Non-pigmented ciliary epithelial cell (primary cell): Measurements from ENCODE around the gene MAS1.
"Not testable (repeated sequence)": the region's sequence is repeated elsewhere in the genome, so short reads cannot be mapped to it uniquely, and the experiment has no call there.

Source experiments
- DNase-seq: peaks from one replicate; pipeline ENCODE4 v3.0.0-alpha.2; 2010; ENCODE audit warnings: low read depth

The MAS1 gene

DNA sequence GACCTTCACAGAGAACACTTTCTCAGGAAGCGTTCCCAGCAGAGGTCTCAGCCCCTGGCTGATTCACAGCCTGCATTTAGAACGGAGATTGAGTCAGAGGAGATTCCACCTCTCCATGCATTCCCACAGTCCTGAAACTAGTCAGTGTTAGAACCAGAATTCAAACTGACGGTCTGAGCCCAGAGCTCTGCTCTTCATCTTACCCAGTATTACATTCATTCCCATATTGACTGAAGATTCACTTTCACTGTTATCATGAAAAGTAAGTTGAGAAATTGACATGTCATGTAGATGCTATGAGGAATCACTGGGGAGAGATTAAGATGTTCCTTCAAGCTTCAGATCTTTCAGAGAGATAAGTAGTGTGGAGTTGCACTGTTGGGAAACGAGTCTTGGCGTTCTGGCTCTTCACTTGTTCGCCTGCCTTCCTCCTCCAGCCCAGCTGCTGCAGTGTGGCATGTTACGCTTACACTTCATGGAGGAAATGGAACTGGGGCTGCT lies 28.3 kb downstream of the MAS1 start:
- DNase-seq, result peak; percentile 27

DNA sequence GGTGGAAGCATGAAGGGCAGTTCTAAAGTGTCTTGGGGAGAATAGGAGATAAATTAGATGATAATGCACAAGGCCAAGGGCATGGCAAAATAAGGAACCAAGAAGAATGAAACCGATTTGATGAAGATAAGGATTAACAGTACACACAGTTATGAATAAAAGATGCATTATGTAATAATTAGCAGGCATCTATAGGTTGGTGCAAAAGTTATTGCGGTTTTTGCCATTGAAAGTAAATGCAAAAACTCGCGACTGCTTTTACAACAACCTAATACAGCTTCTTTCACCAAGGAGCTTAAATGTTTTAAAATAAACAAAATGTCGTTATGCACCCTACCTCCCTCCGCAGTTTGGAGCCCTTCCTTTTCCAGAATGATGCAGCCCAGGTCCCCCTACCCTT lies 29.0 kb downstream of the MAS1 start:
- DNase-seq, result no peak

GRCh38 chr6:159924150-159924549 lies 33.4 kb downstream of the MAS1 start:
- DNase-seq, result not testable (repeated sequence)

DNA sequence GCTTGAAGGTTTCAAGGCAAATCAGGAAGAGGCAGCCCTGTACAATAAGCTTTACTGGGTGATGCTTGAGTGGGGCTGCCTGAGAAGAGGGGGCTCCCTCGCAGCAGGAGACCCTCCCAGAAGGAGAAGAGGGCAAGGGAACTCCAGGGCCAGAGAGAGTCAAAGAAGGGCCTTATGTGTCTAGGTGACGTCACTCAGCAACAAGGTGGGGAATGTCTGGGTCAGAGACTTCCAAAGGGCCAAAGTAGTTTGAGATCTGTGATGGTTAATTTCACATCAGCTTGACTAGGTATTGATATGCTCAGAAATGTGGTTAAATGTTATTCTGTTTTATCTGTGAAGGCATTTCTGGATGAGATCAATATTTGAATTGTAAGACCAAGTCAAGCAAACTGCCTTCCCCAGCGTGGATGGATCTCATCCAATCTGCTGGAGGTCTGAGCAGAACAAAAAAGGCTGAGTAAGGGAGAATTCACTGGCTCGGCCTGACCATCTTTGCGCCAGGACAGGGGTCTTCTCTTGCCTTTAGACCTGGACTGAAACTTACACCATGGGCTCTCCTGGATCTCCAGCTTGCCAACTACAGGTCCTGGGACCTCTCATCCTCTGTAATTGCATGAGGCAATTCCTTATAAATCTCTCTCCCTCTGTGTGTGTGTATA lies 35.9 kb downstream of the MAS1 start:
- no peak for DNase-seq

DNA sequence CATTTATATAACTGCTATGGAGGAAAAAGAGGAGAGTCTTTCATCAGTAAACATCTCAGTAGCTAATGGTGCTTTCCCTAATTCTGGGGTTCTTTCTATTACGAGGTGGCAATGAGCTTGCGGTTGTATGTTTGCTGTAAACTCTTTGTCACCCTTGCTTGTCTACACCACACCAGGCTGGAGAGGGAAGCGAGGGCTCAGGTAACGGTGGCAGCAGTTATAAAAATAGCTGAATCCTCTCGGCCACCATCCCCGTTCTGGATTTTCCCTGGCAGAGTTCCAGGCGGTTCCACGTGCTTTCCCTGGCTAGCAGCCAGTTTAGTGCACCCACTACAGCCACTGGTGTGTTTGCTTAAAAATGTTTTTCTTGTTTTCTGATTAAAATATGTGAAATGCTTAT lies 39.0 kb downstream of the MAS1 start:
- no peak for DNase-seq

DNA sequence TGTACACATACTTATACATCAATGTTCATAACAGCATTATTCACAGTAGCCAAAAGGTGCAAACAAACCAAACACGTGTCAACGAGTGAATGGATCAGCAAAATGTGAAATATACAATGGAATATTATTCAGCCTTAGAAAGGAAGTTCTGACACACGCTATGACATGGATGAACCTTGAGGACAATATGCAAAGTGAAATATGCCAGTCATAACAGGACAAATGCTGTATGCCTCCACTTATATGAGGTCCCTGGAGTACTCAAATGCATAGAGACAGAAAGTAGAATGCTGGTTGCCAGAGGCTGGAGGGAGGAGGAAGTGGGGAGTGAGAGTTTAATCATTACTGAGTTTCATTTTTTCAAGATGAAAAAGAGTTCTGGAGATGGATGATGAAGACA lies 40.3 kb downstream of the MAS1 start:
- DNase-seq, result no peak

- no peak for DNase-seq
Measured at GRCh38 chr6:159931846-159932245, 41.1 kb downstream of the MAS1 start.

GRCh38 chr6:159933077-159933476 lies 42.3 kb downstream of the MAS1 start:
- no peak for DNase-seq

DNA sequence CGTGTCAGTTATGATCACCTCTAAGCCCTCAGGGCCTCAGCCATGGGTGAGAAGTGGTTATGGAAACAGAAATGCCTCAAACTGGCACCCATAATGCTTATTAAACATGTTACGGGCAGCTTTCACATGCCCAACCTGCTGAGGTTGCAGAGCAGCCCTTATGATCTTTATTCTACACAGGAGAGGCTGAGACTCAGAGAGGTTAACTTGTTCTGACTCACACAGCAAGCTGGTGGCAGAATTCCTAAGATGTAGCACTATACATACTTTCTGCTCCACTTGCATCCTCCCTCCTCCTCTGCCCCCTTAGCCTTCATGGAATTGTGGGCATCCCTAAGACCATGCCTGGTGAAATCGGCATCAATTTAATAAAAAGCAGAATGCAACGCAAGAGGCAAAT lies 43.4 kb downstream of the MAS1 start:
- DNase-seq, result peak; percentile 19

- peak; percentile 24 for DNase-seq
Measured at GRCh38 chr6:159935065-159935464, 44.3 kb downstream of the MAS1 start.

- DNase-seq, result peak; percentile 23
Measured at GRCh38 chr6:159935633-159936032, 44.8 kb downstream of the MAS1 start.

DNA sequence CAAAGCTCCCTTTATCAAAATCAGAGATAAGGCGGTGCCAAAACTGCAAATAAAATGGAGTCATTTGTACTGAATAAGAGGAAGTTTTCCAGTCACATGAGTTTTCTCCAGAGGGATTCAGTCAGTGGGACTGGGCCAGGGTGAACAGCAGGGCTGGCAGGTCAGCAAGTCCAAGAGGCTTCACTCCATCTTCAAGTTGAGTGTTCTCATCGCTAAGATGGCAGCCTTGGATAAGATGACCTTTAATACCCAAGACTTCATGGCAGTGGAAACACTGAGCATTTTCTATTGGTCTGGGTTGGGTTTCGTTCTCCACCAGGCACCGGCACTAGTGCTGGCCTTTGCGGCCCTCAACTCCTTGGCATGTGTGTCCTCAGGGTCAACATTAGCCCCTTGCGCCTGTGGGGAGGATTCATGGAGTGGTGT lies 48.8 kb downstream of the MAS1 start:
- no peak for DNase-seq
